Kidney (tissue), 14 donors: ENCODE results near the gene PDCD10. TPM values are rescaled to one million over a fixed set of nuclear protein-coding genes. Genes with fewer than 3 reads are reported as not detected.

Experiments used
- DNase-seq, 5 donors: peaks; one replicate each; pipeline ENCODE4 v3.0.0-alpha.2; 2013 to 2020
- FAIRE-seq: peaks from 2 replicates; lab custom pipeline; 2012; peaks lifted over from hg19 to GRCh38; lab: Jason Lieb, UNC
- H3K27ac ChIP-seq, 2 donors: one replicate each; pipeline ENCODE4 v1.7.0; 2013; ENCODE audit warnings: low read depth in 2 of 2, low read length in 2 of 2, inconsistent platforms in 1 of 2
- H3K27me3 ChIP-seq: one replicate; pipeline ENCODE4 v1.7.1; 2013; ENCODE audit warnings: low read length, inconsistent platforms; ENCODE audit not compliant: control insufficient read depth, insufficient read depth
- H3K36me3 ChIP-seq, 3 donors: one replicate each; pipeline versions ENCODE4 v1.7.0 to v1.7.1; 2013; ENCODE audit warnings: low read length in 3 of 3, control low read depth in 1 of 3, inconsistent platforms in 1 of 3; ENCODE audit not compliant: insufficient read depth in 3 of 3, control insufficient read depth in 2 of 3
- H3K4me1 ChIP-seq, 3 donors: one replicate each; pipeline versions ENCODE4 v1.7.0 to v1.7.1; 2013; ENCODE audit warnings: low read length in 3 of 3, inconsistent platforms in 1 of 3, low read depth in 1 of 3; ENCODE audit not compliant: control insufficient read depth in 2 of 3, insufficient read depth in 2 of 3
- H3K4me3 ChIP-seq, 3 donors: one replicate each; pipeline versions ENCODE4 v1.7.0 to v1.8.1; 2013; ENCODE audit warnings: low read length in 3 of 3, control low read depth in 1 of 3, inconsistent platforms in 1 of 3
- H3K9ac ChIP-seq, 3 donors: one replicate each; pipeline versions ENCODE4 v1.7.0 to v1.7.1; 2013; ENCODE audit warnings: low read length in 3 of 3, control low read depth in 1 of 3, inconsistent platforms in 1 of 3
- H3K9me3 ChIP-seq, 3 donors: one replicate each; pipeline versions ENCODE4 v1.7.0 to v1.7.1; 2013; ENCODE audit warnings: low read length in 3 of 3, control low read depth in 1 of 3, inconsistent platforms in 1 of 3; ENCODE audit not compliant: control insufficient read depth in 2 of 3, insufficient read depth in 1 of 3
- CTCF ChIP-seq: IDR thresholded peaks from 3 replicates; pipeline ENCODE4 v1.5.1; 2012; ENCODE audit warnings: mild to moderate bottlenecking, moderate library complexity, borderline replicate concordance; ENCODE audit not compliant: insufficient read depth; ENCODE audit errors: extremely low read depth
- intact Hi-C: fragments of 100-400 bp; cut with DNase I; formaldehyde crosslinking; loops from one replicate; pipeline ENCODE4 v1.11.1; 2022
- polyA plus RNA-seq: library from polyadenylated mRNA; stranded (reverse); fragments of 350-450 nt; fragmentation: Illumina TruSeq; extraction: RNeasy Lipid Tissue Mini Kit (QIAGEN cat#74804); gene quantifications from one replicate; pipeline ENCODE4 v1.2.3, GENCODE V29; 2014; ENCODE audit warnings: low read depth, low replicate concordance; ENCODE audit not compliant: insufficient read depth
- total RNA-seq: library from RNA; stranded (reverse); fragmentation: NEBNext Ultra II Directional; extraction: Animal tissue kit (Norgen Biotek cat#: 25700); gene quantifications from one replicate; pipeline ENCODE4 v1.2.1, GENCODE V29; 2021
- donor health status: control.
- donor health status: control.
- donor health status: control.
- donor health status: control.
- donor health status: control.
- donor health status: DM: yes; HTN: yes; CAD: no.
- donor health status: Normal renal cell carcinoma (clear cell type).

Gene PDCD10
- total and polyA plus RNA-seq, 2 donors from 2014 or later: 50.0 to 55.1 TPM

- Histone ChIP-seq H3K9ac (no peak overlapping the region), H3K4me3 (no peak overlapping the region), H3K9me3 (peaks cover 0 to 11% (median 0%) of the 10 kb centered on the region in 3 donors), H3K27me3 (no peaks in the 10 kb centered on the region), H3K36me3 (no peaks in the 10 kb centered on the region), H3K4me1 (no peaks in the 10 kb centered on the region), H3K27ac (no peak overlapping the region)
- FAIRE-seq (no peak), DNase-seq (no peak)
- intact Hi-C loops: no loop called here
- no peak for TF ChIP-seq CTCF
Observed at GRCh38 chr3:167773584-167773983, 38.9 kb upstream of the PDCD10 start.

- Histone ChIP-seq H3K9me3 (peaks cover 0 to 5% (median 0%) of the 10 kb centered on the region in 3 donors), H3K4me3 (no peak overlapping the region), H3K36me3 (no peaks in the 10 kb centered on the region), H3K4me1 (no peaks in the 10 kb centered on the region), H3K9ac (no peak overlapping the region), H3K27me3 (no peaks in the 10 kb centered on the region), H3K27ac (no peak overlapping the region)
- DNase-seq: no peak
- intact Hi-C loops: no loop called here
- FAIRE-seq: no peak
- TF ChIP-seq CTCF: no peak
Observed at GRCh38 chr3:167772992-167773391, 38.3 kb upstream of the PDCD10 start.

- intact Hi-C loops: no loop called here
- H3K4me3 ChIP-seq: no peak overlapping the region
- H3K9ac ChIP-seq: no peak overlapping the region
- H3K27me3 ChIP-seq: no peaks in the 10 kb centered on the region
- no peak for TF ChIP-seq CTCF
- no peaks in the 10 kb centered on the region for H3K9me3 ChIP-seq
- no peaks in the 10 kb centered on the region for H3K4me1 ChIP-seq
- no peak for DNase-seq
- no peak overlapping the region for H3K27ac ChIP-seq
- FAIRE-seq: no peak
- no peaks in the 10 kb centered on the region for H3K36me3 ChIP-seq
Observed at GRCh38 chr3:167762296-167762695, 27.6 kb upstream of the PDCD10 start.

- no peak for TF ChIP-seq CTCF
- intact Hi-C loops: no loop called here
- H3K36me3 ChIP-seq: no peaks in the 10 kb centered on the region
- no peak overlapping the region for H3K4me3 ChIP-seq
- no peak overlapping the region for H3K27ac ChIP-seq
- no peaks in the 10 kb centered on the region for H3K4me1 ChIP-seq
- no peak overlapping the region for H3K9ac ChIP-seq
- no peaks in the 10 kb centered on the region for H3K27me3 ChIP-seq
- no peak for FAIRE-seq
- no peak for DNase-seq
- no peaks in the 10 kb centered on the region for H3K9me3 ChIP-seq
Observed at GRCh38 chr3:167761302-167761701, 26.6 kb upstream of the PDCD10 start.
